ENCODE data around the gene KCNQ5.

Gene KCNQ5

DNA sequence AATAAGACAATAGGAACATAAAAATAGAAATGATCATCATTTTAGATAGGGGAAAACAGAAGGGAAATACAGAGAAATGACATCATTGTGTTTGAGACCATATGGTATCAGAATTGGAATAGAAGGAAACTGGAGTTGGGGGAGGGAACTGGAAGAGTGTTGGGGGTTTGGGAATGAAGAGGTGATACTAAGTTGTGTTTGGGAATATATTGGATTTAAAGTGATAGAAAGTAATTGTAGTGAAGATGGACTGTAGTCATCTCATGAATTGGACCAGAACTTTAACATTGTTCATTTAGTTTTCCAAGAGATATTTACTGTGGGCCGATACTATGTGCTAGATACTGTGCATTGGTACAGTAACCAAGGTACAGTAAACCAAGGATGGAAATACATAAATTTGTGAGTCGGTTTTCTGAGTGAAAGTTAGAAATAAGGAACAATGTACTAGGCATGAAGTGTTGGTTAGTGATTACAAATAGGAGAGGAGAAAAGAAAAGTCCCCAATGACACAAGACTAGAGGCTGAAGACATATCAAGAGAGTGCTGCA, 32.3 kb downstream of the KCNQ5 start:
- DNase-seq (ENCODE audit: low read depth), result no peak
- no peak overlapping the region for H3K4me3 ChIP-seq (ENCODE audit: low read depth, low read length)
- in situ Hi-C loops (cut with HindIII; ENCODE audit: low sequenced_read_pairs), result no loop called here
- TF ChIP-seq, protein P1, sequence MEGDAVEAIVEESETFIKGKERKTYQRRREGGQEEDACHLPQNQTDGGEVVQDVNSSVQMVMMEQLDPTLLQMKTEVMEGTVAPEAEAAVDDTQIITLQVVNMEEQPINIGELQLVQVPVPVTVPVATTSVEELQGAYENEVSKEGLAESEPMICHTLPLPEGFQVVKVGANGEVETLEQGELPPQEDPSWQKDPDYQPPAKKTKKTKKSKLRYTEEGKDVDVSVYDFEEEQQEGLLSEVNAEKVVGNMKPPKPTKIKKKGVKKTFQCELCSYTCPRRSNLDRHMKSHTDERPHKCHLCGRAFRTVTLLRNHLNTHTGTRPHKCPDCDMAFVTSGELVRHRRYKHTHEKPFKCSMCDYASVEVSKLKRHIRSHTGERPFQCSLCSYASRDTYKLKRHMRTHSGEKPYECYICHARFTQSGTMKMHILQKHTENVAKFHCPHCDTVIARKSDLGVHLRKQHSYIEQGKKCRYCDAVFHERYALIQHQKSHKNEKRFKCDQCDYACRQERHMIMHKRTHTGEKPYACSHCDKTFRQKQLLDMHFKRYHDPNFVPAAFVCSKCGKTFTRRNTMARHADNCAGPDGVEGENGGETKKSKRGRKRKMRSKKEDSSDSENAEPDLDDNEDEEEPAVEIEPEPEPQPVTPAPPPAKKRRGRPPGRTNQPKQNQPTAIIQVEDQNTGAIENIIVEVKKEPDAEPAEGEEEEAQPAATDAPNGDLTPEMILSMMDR (IDR thresholded peaks at IDR 0.05; ENCODE audit: low read depth, low read length, missing control alignments), result no peak

DNA sequence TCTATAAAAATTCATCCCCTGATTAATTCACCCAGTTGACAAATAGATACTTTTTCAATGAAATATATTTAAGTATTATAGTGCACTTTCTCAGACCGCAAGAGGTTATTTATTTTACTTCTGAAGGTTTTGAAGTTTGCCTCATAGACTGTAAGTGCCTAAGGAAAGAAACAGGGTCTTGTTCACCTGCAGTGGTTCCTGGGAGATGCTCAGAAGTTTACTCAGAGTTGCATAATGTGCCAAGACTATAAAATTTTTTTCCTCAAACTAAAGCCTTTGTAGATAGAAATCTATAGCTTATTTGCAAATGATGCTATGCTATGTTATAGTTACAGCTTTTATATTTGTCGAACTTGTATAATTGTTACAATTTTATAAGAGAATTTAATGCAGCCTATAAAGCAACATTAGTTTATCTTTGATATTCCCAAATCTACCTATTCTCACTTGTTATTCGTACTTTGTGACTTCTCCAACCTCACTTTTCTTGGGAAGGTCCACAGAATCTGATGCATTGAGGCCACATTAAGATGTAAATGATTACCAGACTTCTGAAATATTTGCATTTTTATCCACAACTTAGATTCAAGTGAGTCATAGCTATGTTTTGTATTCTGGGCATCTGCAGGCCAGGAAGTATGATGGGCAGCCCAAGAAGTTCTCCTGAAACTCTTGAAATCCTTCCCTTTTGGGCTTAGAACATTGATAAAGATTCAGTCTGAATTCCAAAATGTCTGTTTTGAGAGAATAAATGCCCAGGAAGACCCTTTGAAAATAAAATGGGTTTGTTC, 35.7 kb downstream of the KCNQ5 start:
- no peak for DNase-seq (ENCODE audit: low read depth)
- TF ChIP-seq, protein P1 (IDR thresholded peaks at IDR 0.05; ENCODE audit: low read depth, low read length, missing control alignments), result no peak
- in situ Hi-C loops (cut with HindIII; ENCODE audit: low sequenced_read_pairs), result no loop called here
- no peak overlapping the region for H3K4me3 ChIP-seq (ENCODE audit: low read depth, low read length)

DNA sequence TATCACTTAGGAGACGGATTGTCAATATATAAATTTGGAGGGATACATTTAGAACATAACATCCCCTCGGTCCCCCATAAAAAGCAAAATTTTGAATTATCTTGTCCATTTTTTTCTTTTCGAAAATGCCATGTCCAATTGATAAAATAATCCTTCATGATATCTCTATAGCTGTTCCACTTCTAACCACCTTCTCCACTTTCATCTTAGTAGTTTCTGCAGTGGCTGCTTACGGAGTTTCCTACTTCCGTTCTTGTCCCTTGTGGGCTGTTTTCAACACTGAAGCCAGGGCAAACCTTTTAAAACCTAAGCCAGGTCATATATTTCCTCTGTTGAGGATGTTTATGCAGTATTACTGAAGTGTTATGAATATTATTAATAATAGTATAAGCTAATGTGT, 37.9 kb downstream of the KCNQ5 start:
- in situ Hi-C loops (cut with HindIII; ENCODE audit: low sequenced_read_pairs), result no loop called here
- TF ChIP-seq, protein P1 (IDR thresholded peaks at IDR 0.05; ENCODE audit: low read depth, low read length, missing control alignments), result no peak

DNA sequence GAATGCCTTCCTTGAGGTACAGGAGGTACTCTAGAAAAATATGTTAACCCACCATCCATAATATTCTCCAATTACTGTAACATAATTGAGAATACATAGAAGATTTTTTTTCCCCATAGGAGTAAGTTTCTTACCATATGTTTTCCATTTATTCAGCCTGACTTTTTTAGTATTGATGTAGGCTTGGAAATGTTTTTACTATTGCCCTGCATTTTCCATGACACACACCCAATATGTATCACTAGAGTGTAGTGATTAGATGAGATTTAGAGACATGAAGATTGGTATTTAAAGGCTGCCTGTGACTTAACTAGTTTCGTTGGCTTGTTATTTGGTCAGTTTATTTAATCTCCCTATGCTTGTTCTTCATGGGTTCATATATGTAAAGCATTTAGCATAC, 39.5 kb downstream of the KCNQ5 start:
- in situ Hi-C loops (cut with HindIII; ENCODE audit: low sequenced_read_pairs), result no loop called here
- no peak overlapping the region for H3K4me3 ChIP-seq (ENCODE audit: low read depth, low read length)
- DNase-seq (ENCODE audit: low read depth), result no peak
- TF ChIP-seq, protein P1 (IDR thresholded peaks at IDR 0.05; ENCODE audit: low read depth, low read length, missing control alignments), result no peak

More for the DNA sequence above, 37.9 kb downstream of the KCNQ5 start:
- no peak for DNase-seq (ENCODE audit: low read depth)
- no peak overlapping the region for H3K4me3 ChIP-seq (ENCODE audit: low read depth, low read length)

DNA sequence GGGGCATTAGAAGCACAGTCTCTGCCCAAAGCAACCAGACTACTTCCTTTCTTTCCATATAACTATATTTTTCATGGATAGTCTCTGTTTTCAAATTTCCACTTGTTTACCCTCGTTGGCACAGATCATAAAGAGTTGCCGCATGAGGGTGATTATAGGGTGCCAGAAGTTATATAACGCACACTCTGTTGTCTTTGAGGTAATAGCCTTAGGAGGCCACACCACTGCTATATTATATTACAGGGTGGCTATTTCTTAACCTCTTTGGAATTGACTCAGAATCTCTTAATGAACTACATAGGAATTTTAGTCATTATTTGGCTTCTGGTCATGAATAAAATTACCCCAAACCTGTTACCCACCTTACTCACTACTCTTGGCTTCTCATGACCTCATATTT, 43.7 kb downstream of the KCNQ5 start:
- in situ Hi-C loops (cut with HindIII; ENCODE audit: low sequenced_read_pairs), result no loop called here
- no peak for DNase-seq (ENCODE audit: low read depth)
- no peak overlapping the region for H3K4me3 ChIP-seq (ENCODE audit: low read depth, low read length)
- TF ChIP-seq, protein P1 (IDR thresholded peaks at IDR 0.05; ENCODE audit: low read depth, low read length, missing control alignments), result no peak

DNA sequence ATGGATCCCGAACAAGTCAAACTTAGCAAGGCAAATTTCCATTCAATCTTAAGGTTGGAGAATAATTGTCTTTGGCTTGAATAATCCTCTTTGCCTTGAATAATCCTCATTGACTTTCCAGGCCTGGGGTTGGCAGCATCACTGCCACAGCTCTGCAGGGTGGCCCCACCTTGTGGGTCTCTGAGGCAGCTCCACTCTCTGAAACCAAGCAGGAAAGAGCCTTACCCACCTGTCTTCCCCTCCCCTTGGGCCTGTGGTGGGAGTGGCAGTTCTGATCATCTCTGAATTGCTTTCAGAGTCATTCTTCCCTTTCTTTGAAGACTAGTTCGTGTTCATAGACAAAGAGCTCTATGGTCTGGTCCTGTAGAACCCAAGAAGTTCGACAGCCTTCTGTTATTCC, 47.5 kb downstream of the KCNQ5 start:
- in situ Hi-C loops (cut with HindIII; ENCODE audit: low sequenced_read_pairs), result no loop called here
- DNase-seq (ENCODE audit: low read depth), result no peak

More for the DNA sequence above, 47.5 kb downstream of the KCNQ5 start:
- H3K4me3 ChIP-seq (ENCODE audit: low read depth, low read length), result no peak overlapping the region
- TF ChIP-seq, protein P1 (IDR thresholded peaks at IDR 0.05; ENCODE audit: low read depth, low read length, missing control alignments), result no peak

Measured in astrocyte of the cerebellum (primary cell).